HG03520 (cell line): ENCODE results near the gene ZCCHC7.
A peak's percentile ranks its signal among the peaks of the same experiment; 100 is the strongest.
"Not testable (repeated sequence)": the region's sequence is repeated elsewhere in the genome, so short reads cannot be mapped to it uniquely, and the experiment has no call there.

Experiments used
- ATAC-seq: cut with Tn5 transposase; IDR thresholded peaks from one replicate; pipeline ENCODE4 v1.9.1; 2021; ENCODE audit warnings: mild to moderate bottlenecking, moderate library complexity; ENCODE audit not compliant: unreplicated experiment

Gene ZCCHC7

DNA sequence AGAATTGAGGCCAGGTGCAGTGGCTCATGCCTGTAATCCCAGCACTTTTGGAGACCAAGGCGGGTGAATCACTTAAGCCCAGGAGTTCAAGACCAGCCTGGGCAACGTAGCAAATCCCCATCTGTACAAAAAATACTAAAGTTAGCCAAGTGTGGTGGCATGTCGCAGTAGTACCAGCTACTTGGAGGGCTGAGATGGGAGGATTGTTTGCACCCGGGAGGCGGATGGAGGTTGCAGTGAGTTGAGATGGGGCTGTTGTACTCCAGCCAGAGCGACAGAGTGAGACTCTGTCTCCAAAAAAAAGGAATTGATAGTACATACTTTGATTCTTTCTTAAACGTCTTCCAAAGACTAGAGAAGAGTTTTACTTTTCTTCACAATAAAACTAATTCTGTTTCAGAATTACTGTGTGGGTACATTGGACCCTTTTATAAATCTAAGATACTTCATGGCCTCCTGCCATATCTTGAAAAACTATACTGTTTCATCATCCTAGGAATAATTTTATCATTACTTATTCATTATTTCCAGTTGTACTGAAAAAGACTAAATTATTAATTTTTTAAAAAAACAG is 170.1 kb downstream of the ZCCHC7 start:
- no peak for ATAC-seq

GRCh38 chr9:37290940-37291485 is 170.6 kb downstream of the ZCCHC7 start:
- no peak for ATAC-seq

DNA sequence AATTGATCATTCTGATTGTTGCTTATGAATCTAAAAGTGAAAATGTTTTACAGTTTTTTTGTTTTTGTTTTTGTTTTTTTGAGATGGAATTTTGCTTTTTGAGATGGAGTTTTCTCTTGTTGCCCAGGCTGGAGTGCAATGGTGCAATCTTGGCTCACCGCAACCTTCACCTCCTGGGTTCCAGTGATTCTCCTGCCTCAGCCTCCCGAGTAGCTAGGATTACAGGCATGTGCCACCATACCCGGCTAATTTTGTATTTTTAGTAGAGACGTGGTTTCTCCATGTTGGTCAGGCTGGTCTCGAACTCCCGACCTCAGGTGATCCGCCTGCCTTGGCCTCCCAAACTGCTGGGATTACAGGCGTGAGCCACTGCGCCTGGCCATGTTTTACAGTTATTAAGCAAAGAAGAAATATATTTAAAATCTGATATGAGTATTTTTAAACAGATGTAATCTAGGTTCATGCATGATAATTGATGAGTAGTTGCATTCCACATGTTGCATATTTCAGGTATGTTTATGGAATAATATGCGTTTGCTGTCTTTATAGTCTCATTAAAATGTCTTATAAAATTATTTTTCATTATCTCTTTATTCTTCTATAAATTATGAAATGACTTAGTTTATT is 171.4 kb downstream of the ZCCHC7 start:
- ATAC-seq = not testable (repeated sequence)

GRCh38 chr9:37292896-37293295 is 172.5 kb downstream of the ZCCHC7 start:
- no peak for ATAC-seq

GRCh38 chr9:37293664-37294524 is 173.5 kb downstream of the ZCCHC7 start:
- ATAC-seq = peak; percentile 49

GRCh38 chr9:37295178-37295577 is 174.8 kb downstream of the ZCCHC7 start:
- no peak for ATAC-seq

GRCh38 chr9:37295796-37296195 is 175.4 kb downstream of the ZCCHC7 start:
- ATAC-seq = no peak

DNA sequence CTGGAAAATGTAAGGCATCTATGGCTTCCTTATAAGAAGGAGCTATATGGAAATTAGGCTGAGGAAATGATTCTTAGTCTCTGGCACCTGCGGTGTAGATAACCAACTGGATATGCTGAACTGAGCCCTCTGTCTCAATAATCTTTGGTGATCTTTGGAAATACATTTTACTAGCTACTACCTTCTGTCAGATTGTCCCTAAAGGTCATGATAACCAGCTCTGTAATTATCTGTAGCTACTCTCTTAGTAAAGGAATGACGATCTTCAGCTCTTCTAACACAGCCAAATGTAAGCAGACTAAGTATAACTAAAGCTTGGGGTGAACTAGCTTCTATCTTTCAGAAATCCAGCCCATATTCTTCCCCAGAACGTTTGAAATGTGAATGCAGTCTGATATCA is 177.2 kb downstream of the ZCCHC7 start:
- ATAC-seq = no peak

GRCh38 chr9:37300620-37301019 is 180.2 kb downstream of the ZCCHC7 start:
- ATAC-seq = no peak

GRCh38 chr9:37301042-37301853 is 180.9 kb downstream of the ZCCHC7 start:
- no peak for ATAC-seq

- no peak for ATAC-seq
These were observed 181.4 kb downstream of the ZCCHC7 start for GRCh38 chr9:37301854-37302172.

GRCh38 chr9:37302277-37302676 is 181.9 kb downstream of the ZCCHC7 start:
- peak; percentile 92 for ATAC-seq

- not testable (repeated sequence) for ATAC-seq
These were observed 182.9 kb downstream of the ZCCHC7 start for GRCh38 chr9:37303272-37303671.

- no peak for ATAC-seq
These were observed 188.8 kb downstream of the ZCCHC7 start for GRCh38 chr9:37309136-37309535.

DNA sequence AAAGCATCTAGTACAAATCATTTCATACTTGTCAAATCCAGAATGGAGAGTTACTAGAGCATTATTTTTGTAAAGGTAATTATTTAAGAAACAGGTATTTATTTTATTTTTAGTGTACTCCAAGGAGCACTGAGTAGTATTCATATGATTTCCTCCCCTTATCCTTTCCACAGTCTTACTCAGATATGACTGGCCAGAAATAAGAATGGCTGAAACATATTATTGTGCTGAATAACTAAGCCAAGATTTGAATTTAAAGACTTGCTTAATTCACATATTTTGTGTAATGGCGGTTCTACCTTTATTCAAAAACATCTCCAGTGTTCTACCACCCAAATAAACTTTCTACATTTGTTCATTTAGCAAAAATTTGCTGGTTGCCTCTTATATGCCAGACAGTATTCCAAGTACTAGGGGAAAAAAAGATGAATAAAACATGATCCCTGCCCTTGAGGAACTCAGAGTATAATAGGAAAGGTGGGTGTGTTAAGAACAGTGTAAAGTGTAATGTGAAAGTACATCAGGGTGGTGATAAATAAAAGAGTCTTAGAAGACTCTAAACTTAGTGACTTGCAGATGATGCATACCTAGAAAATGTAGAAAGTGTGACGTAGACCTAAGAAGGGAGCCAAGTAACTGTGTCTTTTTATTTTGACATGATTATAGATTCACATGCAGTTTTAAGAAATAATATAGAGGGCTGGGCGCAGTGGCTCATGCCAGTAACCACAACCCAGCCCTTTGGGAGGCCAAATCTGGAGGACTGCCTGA is 191.7 kb downstream of the ZCCHC7 start:
- ATAC-seq = no peak

DNA sequence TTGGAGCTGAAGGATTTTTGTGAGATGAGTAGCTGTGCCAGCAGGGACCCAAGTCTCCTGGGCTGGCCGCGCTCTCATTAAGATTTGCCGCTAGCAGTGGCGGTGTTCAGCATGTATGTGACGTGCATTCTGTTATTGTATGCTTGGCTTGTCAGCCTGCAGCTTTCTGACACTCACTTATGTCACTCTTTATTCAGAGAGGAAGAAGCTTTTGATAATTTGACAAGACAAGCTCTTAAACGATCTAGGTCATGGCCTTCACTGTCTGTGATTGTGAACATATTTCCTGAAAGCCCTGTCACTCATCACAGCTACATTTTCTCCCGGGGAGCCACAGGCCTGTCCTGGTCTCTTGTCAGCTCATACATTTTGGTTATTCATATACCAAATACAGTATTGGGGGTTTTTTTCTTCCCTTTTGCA is 203.9 kb downstream of the ZCCHC7 start:
- ATAC-seq = peak; percentile 45

DNA sequence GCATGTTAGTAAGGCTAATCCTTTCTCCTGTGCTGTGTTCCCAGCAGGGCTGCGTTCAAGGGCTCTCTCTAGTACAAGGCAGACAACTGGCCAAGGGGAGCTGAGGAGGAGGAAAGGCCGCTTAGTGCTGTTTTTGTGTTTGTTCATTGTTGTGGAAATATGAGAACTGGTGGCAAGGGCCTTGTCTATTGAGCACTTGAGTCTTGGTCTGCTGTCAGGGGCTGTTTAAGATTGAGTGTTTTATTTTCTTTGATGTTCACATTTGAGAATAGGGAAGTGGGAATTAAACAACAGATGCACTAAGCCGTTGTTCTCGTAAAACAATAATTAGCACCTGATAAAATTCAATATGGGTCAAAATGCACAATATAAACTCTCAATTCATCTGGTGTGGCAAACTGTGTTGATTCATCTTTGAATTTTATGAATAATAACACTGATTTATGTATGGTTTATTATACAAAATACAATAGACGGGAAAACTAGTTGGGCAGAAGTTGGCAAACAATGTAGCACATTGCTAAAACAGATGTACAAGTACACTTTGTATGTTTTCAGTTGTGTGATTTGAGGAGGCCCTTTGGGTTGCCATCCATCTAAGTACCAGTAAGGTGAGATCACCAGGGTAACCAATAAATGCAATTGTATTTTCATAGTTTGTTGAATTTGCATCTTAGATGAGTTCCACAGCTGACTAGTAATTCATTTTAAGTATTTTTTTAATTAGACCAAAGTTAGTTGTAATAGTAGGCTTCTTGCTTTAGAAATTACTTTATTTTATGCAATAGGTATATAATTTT is 204.5 kb downstream of the ZCCHC7 start:
- ATAC-seq = peak; percentile 27

GRCh38 chr9:37325778-37326177 is 205.4 kb downstream of the ZCCHC7 start:
- ATAC-seq = no peak

DNA sequence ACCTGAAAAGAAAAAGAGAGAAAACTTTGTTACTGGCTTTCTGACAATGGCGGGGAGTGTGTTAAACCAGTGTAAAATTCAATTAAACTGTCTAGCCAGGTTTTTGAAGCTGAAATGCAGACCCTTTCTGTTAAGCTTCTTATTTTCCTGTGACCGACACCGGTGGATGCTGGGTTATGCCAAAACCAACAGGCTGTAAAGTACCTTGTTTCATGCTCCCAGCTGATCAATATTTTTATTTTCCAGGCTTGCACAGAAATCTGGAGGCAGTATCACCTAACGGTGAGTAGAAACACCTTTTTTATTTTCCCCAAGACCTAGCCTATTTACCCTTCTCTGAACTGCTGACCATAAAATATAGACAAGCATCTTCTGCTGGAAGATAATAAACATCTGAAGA is 207.2 kb downstream of the ZCCHC7 start:
- no peak for ATAC-seq
